Amniotic stem cell (primary cell): Measurements from ENCODE around the gene SOX18.

ENCODE experiments used
- DNase-seq: peaks from one replicate; lab custom pipeline; 2025; lab: John Stamatoyannopoulos, UW

SOX18 gene

DNA sequence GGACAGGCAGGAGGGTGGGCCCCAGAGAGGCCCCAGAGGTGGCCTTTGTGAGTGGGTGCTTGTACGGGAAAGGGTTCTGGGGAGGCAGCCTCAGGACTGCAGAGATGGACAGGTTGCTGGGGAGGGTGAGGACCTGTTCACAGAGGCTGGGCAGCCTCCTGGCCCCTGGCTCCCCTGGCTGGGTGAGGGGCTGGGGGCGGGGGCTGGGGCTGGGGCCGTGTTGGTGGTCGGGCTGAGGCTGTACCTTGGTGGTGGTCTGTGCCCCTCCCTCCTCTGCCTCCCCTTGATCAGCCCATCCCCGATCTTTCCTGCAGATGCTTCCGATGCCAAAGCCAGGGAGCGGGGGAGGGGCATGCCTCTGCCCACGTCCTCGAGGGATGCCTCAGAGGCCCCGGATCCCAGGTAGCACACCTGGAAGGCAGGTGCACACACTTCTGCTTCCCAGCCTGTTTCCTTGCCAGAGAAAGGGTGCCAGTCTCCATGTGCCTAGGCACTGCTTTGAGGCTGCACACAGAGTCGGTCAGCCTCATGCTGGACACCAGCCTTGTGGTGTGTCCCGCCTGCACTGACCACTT lies 18.4 kb upstream of the SOX18 start:
- no peak for DNase-seq

DNA sequence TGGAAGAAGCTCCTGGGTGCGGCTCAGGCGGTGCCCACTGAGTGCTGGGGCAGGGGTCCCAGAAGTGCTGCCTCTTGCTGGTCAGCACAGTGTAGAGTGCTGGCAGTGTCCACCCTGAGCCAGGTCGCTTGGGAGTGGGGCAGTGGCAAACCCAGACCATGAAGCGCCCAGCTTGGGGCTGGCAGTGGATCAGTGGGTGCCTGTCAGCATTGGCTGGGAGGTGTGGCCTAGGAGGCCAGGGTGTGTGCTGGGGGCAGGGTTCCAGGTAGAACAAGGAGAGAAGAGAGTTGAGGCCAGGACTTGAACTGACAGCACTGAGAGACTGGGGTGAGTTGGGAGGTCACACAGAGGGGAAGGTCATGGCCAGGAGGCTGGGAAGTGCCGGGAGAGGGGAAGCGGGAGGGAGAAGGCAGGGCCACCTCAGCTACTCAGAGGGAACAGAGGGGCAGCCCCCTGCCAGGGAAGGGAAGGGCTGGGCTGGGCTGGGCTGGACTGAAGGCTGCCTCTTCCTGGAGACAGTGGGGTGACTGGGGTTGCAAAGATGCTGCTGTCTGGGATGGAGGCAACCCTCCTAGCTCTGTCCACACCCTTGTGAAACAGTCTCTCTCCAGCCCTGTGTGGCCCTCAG lies 17.7 kb upstream of the SOX18 start:
- DNase-seq: no peak

DNA sequence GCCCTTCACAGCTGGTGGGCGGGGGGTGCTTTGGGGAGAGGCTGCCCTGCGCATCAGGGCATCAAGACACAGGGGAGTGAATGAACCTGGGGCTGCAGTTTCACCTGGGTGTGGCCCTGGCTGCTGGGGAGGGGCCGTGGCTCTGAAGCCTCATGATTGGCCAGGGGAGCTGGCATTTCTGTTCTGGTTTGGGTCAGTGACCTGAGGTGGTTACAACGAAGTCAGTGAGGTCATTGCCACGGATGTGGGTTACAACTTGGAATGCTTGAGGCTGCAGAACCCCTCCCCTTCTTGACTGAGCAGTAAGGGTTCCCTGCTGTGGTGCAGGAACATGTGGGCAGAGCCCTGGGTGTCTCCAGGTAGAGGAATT lies 16.5 kb upstream of the SOX18 start:
- DNase-seq: no peak

DNA sequence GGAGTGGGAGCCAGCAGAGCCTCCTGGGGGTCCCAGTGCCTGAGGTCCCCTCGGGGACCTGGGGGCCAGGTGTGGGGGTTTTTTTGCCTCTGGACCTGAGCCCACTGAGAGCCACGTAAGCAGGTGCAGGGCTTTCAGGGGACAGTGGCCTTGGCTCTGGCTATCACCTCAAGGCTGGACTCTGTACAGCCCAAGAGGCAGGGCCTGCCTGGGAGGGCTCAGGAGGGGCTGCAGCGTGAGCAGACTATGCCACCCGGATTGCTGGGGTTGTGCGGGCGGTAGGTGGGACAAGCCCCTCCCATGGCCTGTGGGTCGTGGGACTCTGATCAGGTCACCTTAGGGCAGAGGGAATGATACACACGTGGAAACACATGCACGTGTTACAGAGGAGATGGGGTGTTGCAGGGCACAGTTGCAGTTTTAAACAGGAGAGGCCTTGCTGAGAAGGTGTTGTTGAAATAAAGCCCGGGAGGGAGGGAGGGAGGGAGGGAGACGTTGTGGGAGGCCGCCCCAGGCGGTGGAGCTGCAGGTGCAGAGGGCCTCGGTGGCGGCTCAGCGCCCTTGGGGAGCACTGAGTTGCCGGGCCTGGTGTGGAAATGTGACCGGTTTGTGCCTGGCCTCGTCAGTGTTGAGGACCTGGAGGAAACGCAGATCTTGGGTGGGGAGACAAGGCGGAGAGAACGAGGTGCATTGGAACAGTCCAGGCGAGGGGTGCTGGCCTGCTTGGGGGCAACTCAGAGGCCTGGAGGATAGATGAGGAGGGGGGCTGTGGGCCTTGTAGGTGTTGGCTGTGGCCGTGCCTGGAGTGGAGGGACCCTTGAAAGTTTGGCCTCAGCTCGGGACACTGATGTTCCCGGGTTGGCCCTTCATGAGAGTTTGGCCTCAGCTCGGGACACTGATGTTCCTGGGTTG lies 15.9 kb upstream of the SOX18 start:
- no peak for DNase-seq

DNA sequence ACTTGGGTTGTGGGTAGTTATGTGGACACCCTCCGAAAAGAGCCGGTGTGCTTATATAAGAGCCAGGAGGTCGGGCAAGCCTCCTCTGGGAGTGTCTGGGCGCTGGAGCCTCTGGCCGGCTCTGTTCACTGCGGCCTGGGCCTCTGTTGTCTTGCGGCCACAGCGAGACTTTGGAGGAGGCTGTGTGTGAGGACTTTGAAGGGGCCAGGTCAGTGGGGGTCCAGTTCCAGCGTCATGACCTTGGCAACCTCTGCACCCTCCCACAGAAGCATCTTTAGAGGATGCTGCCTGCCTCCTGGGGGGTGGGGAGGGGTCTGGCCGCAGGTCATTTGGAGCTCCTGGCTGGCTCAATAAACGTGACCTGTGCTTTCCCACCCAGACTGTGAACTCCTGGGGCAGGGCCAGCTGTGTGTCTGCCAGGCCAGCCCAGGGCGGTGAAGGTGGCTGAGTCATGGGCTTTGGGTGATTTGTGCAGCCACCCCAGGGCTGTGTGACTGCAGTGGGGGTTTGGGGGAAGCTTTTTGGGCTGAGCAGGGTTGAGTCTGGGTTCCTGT lies 14.8 kb upstream of the SOX18 start:
- DNase-seq: no peak

DNA sequence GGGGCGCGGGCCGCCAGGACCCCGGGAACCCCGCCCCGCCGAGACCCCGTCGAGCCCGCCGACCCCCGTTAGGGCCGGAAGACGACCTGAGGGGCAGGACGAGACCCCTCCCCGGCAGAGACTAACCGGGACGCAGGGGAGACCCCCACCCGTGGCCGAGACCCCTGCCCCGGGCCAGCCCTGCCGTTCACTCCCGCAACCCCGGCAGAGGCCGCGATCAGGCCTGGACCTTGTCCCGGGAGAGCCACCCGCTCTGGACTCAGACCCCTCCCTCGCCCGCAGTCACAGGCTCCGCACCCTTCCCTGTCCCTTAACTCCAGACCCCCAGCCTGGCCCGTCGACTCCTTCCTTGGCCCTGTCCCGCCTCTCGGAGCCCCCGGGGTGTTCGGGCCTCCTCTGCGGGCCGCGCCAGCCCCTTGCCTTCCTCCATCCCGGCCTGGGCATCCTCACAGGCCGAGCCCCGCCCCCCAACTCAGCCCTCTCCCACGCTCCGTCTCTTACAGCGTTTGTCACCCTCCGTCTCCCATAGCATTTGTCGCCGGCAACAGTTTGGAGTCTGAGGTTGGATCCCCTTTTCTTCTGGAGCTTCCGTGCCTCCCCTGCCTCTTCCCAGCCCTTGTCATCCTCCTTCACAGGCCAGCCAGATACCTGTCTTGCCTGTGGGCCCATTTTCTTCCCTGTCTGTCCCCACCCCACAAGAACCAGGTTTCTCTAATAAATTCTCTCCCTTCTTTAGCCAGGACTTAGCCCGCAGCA lies 14.1 kb upstream of the SOX18 start:
- DNase-seq: no peak

DNA sequence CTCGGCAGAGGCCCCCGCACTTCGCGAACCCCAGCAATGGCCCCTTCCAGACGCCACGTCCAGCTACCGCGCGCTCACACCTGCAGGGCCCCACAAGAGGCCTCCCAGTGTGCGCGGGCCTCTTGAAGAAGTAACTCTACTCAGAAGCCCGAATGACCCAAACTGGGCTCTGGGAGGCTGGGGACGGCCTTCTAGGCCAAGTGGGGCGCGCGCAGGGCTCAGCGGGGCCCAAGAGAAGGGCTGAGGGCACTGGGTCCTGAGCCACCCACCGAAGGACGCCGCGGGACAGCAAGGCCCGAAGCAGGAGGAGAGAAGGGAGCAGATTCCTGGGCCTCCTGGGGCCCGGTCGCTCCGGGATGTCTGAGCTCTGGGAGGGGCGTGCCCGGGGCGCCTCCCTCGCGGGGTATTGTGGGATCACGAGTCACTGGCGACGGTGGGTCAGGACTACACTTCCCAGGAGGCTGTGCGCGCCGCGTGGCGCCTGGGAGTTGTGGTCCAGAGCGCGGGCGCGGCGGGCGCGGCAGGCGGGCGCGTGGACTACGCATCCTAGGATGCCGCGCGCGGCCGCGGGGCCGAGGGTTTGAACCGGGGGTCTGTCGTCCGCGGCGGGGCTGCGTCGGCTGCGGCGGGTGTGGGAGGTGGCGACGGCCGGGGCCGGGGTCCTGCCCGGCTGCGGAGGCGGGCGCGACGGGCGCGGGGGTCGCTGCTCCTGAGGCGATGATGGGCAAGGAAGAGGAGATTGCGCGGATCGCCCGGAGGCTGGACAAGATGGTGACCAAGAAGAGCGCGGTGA lies 13.4 kb upstream of the SOX18 start, which contains the start of gene TCEA2:
Gene TCEA2, plus strand, starts transcription at position 603 of the 793 bp plus-strand sequence. Its CDS starts 115 bp downstream, at position 718.
- DNase-seq: peak; percentile 98

DNA sequence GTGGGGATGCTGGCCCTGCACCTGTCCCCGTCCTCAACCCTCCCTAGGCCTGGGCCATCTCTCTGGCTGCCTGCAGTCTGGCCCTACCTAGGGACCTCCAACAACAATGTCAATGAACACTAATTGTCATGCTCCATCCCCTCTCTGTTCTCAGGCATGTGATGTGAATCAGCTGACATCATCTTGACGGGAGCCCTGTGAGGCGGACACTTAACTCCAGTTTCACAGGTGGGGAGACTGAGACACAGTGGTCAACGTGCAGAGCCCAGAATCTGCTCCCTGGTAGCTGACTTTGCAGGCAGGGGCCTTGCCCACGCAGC lies 12.8 kb upstream of the SOX18 start:
- DNase-seq: no peak

DNA sequence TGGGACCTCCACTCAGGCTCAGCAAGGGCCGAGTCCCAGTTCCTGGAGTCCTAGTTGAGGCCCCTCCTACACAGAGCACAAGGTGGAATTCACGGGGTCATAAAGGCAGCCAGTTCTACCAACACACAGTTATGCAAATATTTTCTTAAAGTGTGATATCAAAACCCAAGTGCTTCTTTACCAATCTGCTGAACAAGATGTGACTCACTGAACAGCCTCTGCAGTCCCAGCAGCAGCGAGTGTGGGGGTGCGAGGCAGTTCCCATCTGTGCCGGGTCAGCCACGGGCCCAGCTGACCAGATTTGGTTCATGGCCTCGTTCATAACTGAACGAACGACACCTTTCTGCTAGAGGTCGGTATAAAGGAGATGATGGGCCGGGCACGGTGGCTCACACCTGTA lies 9.1 kb upstream of the SOX18 start:
- no peak for DNase-seq

DNA sequence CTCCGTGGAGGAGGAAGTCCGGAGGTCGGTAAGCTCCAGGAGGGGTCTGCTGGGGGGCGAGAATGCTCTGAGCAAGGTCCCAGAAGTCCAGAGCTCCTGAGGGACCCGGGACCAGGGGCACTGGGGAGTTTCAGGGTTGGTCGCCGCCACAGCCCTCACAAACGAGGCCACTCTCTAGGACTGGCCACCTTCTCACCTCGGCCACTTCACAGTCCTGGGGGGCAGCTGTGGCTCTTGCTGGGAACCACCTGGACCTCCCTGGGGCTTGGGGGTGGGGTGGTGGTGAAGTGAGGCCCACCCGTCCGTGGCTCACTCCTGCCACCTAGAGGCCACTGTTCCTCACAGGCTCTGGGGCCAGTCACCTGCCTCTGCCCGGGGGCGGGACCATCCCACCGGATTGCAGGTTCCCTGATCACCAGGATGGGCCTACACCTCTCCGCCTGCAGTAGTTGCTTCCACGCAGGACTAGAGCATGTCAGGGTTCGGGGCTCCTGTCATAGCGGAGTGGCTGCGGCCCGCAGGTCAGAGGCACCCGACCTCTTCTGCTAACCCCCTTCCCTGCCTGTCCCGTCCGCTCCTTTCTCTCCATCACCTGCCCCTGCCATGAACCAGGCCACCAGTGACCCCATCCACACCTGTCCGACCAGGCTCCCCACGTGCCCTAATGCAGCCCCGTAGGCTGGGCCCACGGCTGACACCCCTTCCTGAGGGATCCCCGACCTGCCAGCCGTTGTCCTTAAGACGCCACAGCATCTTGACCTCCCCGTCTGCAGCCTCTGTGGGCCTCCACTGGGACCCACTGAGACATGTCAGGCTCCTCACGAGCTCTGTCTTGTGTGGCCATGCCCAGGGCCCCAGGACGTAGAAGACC lies 8.4 kb upstream of the SOX18 start:
- DNase-seq: no peak

DNA sequence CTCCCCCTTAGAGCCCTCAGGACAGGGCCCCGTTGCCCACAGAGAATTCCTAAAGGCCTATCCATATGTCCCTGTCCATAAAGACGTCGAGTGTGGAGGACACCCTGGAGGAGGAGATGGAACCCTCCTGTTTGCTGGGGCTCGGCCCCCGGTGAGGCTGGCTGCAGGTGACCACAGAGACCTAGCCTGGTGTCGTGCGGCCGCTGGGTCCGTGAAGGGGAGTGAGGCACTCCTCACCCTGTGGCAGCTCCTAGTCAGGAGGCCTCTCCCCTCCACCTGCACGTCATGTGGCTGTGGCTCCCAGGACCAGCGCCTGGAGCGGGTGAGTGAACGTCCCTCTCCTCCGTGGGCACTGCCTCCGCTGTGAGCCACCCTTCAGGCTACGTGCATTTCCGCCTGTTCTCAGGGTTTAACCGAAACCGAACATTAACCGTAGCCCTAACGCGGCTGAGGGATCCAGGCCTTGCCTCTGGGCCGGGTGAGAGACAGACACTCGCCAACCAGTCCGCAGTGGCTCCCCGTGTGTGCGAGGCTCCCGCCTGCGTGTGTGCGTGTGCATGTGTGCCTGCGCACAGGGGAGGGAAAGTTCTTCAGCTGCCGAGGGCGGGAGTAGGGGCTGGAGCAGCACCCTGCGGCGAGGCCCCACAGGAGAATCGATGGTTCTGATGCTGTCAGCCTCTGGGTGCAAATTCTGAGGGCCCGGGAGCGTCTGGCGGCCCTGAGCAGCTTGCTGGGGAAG lies 7.6 kb upstream of the SOX18 start:
- no peak for DNase-seq

DNA sequence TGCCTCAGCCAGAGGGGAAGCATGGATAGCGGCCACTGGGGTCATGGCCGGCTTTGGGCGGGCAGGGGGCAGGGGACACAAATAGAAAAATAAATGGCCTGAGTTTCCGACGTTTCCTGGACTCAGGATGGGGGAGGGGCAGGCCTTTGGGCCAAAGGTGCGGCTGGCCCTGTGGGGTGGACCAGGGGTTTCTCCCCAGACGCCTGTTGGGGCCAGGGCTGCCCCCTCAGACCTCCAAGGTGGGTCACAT lies 7.1 kb upstream of the SOX18 start:
- DNase-seq: no peak

DNA sequence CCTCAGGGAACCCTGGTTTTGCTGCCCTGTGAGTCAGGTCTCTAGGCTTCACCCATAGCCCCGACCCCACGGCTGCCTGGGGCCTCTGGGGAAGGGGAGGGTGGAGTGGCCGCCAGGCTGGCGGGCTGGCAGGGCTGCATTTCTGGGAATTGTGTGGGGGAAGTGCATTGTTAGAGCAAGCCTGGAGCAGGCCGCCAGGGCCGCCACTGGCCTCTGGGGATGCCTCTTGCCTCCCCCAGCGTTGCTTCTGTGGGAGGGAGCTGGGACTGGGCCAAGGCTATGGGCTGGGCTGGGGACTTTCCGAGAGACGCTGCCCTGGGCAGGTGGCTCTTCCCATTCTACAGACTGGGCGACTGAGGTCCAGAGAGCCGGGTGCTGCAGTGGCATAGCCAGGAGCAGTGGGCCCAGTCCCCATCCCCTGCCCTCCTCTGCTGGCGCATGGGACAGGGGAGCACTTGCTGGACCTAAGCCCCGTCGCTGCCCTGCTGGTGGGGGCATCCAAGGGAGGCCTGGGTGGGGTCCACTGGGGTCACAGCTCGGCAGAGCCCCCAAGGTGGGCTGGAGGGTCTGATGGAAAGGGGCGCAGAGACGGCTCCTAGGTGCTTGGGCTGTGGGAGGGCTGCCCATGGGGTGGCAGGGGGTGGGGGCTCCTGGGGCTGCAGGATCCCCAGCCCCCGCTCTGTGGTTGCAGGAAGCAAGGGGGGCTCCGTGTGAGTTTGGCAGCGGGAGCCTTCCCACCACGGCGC lies 6.6 kb upstream of the SOX18 start:
- no peak for DNase-seq

DNA sequence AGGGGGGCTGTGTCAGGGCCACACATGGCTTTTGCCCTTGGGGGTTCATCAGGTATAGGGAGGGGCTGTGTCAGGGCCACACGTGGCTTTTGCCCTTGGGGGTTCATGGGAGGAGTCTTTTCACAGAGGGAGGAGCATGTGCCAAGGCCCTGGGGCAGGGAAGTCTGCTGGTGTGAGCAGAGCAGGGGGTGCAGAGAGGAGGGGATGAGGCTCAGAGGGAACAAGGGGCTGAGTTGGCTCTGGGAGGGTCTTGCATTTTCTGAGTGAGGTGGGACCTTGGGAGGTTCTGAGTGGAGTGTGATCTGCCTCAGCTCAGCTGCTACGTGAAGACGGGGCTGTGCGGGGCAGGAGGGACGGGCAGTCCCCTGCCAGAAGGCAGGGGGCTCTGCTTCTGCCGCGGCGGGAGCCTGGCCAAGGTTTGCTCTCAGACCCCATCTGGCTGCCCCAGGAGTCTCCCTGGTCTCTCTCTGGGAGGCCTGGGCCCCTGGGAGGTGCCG lies 6.0 kb upstream of the SOX18 start:
- no peak for DNase-seq

DNA sequence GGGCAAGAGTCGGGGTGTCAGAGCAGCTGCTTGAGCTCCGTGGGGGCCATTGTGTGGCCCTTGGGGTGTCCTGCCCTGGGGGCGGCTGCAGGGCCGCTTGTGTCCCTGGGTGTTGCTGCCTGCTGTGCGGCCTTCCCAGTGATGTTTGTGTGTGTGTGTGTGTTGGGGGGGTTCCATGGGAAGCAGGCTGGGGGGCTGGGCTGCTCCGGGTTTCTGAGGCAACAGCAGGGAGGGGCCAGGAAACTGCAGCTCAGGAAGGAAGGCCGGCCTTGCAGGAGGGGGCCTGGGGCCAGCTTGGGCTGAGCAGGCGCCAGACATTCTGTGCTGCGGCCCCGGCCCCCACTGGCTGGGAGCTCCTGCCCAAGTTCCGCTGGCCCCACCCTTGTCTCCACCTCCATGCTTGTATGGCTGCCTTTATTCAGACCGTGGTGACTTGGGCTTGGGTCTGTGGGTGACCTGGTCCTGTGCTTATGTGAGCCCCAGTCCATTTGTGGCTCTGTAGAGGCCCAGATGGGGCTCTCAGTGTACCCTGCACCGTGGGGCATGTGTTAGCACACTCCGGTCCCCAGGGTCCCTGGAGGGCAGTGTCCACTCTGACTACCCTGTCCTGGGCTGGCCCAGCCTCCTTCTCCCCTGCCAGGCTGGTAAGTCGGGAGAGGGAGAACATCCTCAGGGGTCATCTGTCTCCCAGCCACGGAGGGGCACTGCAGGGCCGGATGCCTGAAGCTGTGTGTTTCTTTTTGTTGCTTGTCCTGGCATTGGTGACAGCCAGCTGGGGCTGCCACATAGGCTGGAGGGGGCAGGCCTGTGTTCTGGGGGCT lies 4.6 kb upstream of the SOX18 start:
- no peak for DNase-seq

DNA sequence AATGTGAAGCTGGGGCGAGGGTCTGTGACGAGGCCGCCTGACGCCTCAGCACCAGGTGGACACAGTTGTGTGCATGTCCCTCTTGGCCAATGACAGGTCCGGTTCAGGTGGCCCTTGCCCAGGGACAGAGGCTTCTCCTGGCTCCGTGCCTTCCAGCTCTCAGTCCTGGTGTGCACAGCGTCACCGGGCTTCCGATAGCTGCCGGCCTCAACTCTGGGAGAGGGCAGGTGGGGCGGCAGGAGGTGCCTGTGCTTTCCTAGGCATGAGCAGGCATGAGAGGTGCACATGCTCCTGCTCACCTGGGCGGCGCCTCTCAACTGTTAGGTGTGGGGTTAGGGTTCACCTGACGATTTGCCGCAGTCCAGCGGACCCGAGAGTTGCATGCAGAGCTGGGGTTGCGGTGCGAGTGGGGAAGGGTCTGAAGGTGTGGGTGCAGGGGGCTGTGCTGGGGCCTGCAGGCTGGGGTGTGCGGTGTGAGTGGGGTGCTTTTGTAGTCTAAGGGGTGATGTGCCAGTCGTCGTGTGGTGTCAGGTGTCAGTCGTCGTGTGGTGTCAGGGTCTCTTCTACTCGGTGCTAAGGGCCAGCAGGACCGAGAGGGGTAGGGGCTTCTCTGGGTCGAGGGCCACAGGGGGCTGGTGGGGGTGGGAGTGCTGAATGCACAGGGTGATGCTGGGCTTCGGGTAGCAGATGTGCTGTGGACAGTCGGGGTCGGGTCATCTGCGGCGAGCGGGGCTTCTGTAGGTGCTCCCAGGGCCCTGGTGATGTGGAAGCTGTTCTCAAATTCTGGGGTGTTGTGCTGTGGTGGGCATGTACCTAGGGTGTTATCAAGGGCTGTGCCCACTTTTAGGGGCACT lies 3.8 kb upstream of the SOX18 start:
- no peak for DNase-seq

DNA sequence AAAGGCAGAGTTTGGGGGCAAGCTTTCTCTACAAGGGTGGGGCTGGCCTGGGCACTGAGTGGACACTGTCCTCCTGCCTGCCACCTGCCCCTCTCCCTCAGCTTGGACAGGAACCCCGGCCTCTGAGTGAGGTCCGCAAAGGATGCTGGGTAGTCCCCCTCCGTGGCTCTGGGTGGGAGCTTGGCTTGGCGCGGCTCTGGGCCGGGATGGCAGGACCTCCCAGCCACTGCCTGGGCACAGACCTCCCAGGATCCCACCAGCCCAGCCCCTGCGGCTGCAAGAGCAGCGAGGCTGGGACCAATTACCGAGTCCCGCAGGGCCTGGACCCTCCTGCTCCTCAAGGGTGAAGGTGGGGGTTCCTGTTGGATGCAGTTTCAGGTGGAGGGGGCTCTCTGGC lies 2.9 kb upstream of the SOX18 start:
- DNase-seq: no peak
